HEK293 (cell line): ENCODE measurements around the gene GLI1.
A peak's percentile ranks its signal among the peaks of the same experiment; 100 is the strongest.

ENCODE experiments used
- GLIS1 ChIP-seq: fragments of 450-650 bp; formaldehyde crosslinking; IDR thresholded peaks from 2 replicates; pipeline ENCODE4 v1.5.1; 2016; ENCODE audit warnings: missing biosample characterization, missing genetic modification characterization
- HOXC10 ChIP-seq: sonication (generic); formaldehyde crosslinking; IDR thresholded peaks from 2 replicates; pipeline ENCODE4 v1.8.1; 2023; ENCODE audit warnings: mild to moderate bottlenecking, missing genetic modification reagents
- HOXD13 ChIP-seq: sonication (generic); formaldehyde crosslinking; IDR thresholded peaks from 2 replicates; pipeline ENCODE4 v1.8.0; 2022; ENCODE audit warnings: missing genetic modification reagents, borderline replicate concordance
- KLF1 ChIP-seq: fragments of 450-650 bp; formaldehyde crosslinking; IDR thresholded peaks from 2 replicates; pipeline ENCODE4 v1.5.1; 2016; ENCODE audit warnings: missing biosample characterization, missing genetic modification characterization
- KLF8 ChIP-seq: fragments of 450-650 bp; formaldehyde crosslinking; IDR thresholded peaks from 2 replicates; pipeline ENCODE4 v1.5.1; 2016; ENCODE audit warnings: missing biosample characterization, missing genetic modification characterization
- MYNN ChIP-seq: fragments of 450-650 bp; formaldehyde crosslinking; IDR thresholded peaks from 2 replicates; pipeline ENCODE4 v1.5.1; 2016; ENCODE audit warnings: missing biosample characterization, missing genetic modification characterization, borderline replicate concordance
- SP7 ChIP-seq: fragments of 450-650 bp; formaldehyde crosslinking; IDR thresholded peaks from 2 replicates; pipeline ENCODE4 v1.5.1; 2016; ENCODE audit warnings: missing biosample characterization, missing genetic modification characterization
- TRIM28 ChIP-seq: IDR thresholded peaks from 2 replicates; pipeline ENCODE4 v1.6.1; 2011; ENCODE audit warnings: low read length, control low read depth, borderline replicate concordance
- YY1 ChIP-seq: fragments of 450-650 bp; formaldehyde crosslinking; IDR thresholded peaks from 2 replicates; pipeline ENCODE4 v1.5.1; 2018; ENCODE audit warnings: missing biosample characterization, missing genetic modification characterization
- ZBTB21 ChIP-seq: fragments of 450-650 bp; formaldehyde crosslinking; IDR thresholded peaks from 2 replicates; pipeline ENCODE4 v1.5.1; 2017; ENCODE audit warnings: missing biosample characterization, missing genetic modification characterization
- ZNF10 ChIP-seq: fragments of 450-650 bp; formaldehyde crosslinking; IDR thresholded peaks from 2 replicates; pipeline ENCODE4 v1.5.1; 2017; ENCODE audit warnings: missing biosample characterization, missing genetic modification characterization
- ZNF211 ChIP-seq: fragments of 450-650 bp; formaldehyde crosslinking; IDR thresholded peaks from 2 replicates; pipeline ENCODE4 v1.5.1; 2016; ENCODE audit warnings: low read depth, missing biosample characterization, missing genetic modification characterization
- ZNF223 ChIP-seq: fragments of 450-650 bp; formaldehyde crosslinking; IDR thresholded peaks from 2 replicates; pipeline ENCODE4 v1.5.1; 2016; ENCODE audit warnings: missing biosample characterization, missing genetic modification characterization
- ZNF248 ChIP-seq: fragments of 450-650 bp; formaldehyde crosslinking; IDR thresholded peaks from 2 replicates; pipeline ENCODE4 v1.5.1; 2017; ENCODE audit warnings: missing biosample characterization, missing genetic modification characterization
- ZNF311 ChIP-seq: fragments of 450-650 bp; formaldehyde crosslinking; IDR thresholded peaks from 2 replicates; pipeline ENCODE4 v1.5.1; 2017; ENCODE audit warnings: missing biosample characterization, missing genetic modification characterization, borderline replicate concordance
- ZNF391 ChIP-seq: fragments of 450-650 bp; formaldehyde crosslinking; IDR thresholded peaks from 2 replicates; pipeline ENCODE4 v1.5.1; 2016; ENCODE audit warnings: low read depth, missing biosample characterization, missing genetic modification characterization, borderline replicate concordance
- ZNF423 ChIP-seq: fragments of 450-650 bp; formaldehyde crosslinking; IDR thresholded peaks from 2 replicates; pipeline ENCODE4 v1.5.1; 2016; ENCODE audit warnings: missing biosample characterization, missing genetic modification characterization
- ZNF521 ChIP-seq: fragments of 450-650 bp; formaldehyde crosslinking; IDR thresholded peaks from 2 replicates; pipeline ENCODE4 v1.5.1; 2017; ENCODE audit warnings: missing biosample characterization, mild to moderate bottlenecking, missing genetic modification characterization
- ZNF529 ChIP-seq: fragments of 450-650 bp; formaldehyde crosslinking; IDR thresholded peaks from 2 replicates; pipeline ENCODE4 v1.5.1; 2017; ENCODE audit warnings: missing genetic modification characterization, missing biosample characterization; ENCODE audit not compliant: insufficient replicate concordance
- ZNF571 ChIP-seq: fragments of 450-650 bp; formaldehyde crosslinking; IDR thresholded peaks from 2 replicates; pipeline ENCODE4 v1.5.0; 2017; ENCODE audit warnings: missing biosample characterization, missing genetic modification characterization
- ZNF610 ChIP-seq: fragments of 450-650 bp; formaldehyde crosslinking; IDR thresholded peaks from 2 replicates; pipeline ENCODE4 v1.5.1; 2016; ENCODE audit warnings: missing biosample characterization, missing genetic modification characterization, borderline replicate concordance
- ZNF621 ChIP-seq: fragments of 450-650 bp; formaldehyde crosslinking; IDR thresholded peaks from 2 replicates; pipeline ENCODE4 v1.5.1; 2017; ENCODE audit warnings: missing biosample characterization, missing genetic modification characterization
- ZNF707 ChIP-seq: fragments of 450-650 bp; formaldehyde crosslinking; IDR thresholded peaks from 2 replicates; pipeline ENCODE4 v1.5.1; 2016; ENCODE audit warnings: missing biosample characterization, missing genetic modification characterization
- ZSCAN30 ChIP-seq: fragments of 450-650 bp; IDR thresholded peaks from 2 replicates; pipeline ENCODE4 v1.5.1; 2018; ENCODE audit warnings: missing biosample characterization, mild to moderate bottlenecking, missing genetic modification characterization, moderate library complexity
- TF ChIP-seq, protein P1 (sequence below): fragments of 450-650 bp; formaldehyde crosslinking; IDR thresholded peaks from 2 replicates; pipeline ENCODE4 v1.5.1; 2017; ENCODE audit warnings: missing biosample characterization, missing genetic modification characterization
- TF ChIP-seq, protein P2 (sequence below): fragments of 450-650 bp; IDR thresholded peaks from 2 replicates; pipeline ENCODE4 v1.5.1; 2018; ENCODE audit warnings: missing biosample characterization, mild to moderate bottlenecking, missing genetic modification characterization
- TF ChIP-seq, protein P3 (sequence below): fragments of 450-650 bp; formaldehyde crosslinking; IDR thresholded peaks from 2 replicates; pipeline ENCODE4 v1.5.1; 2016; ENCODE audit warnings: missing biosample characterization, missing genetic modification characterization
- TF ChIP-seq, protein P4 (sequence below): fragments of 450-650 bp; formaldehyde crosslinking; IDR thresholded peaks from 2 replicates; pipeline ENCODE4 v1.5.1; 2016; ENCODE audit warnings: missing biosample characterization, missing genetic modification characterization
- TF ChIP-seq, protein P5 (sequence below): fragments of 450-650 bp; formaldehyde crosslinking; IDR thresholded peaks from 2 replicates; pipeline ENCODE4 v1.5.1; 2017; ENCODE audit warnings: missing biosample characterization, missing genetic modification characterization
- TF ChIP-seq, protein P6 (sequence below): fragments of 450-650 bp; formaldehyde crosslinking; conservative IDR thresholded peaks from 2 replicates; pipeline ENCODE4 v1.5.1; 2016; ENCODE audit warnings: low read depth, missing biosample characterization, missing genetic modification characterization
- TF ChIP-seq, protein P7 (sequence below): fragments of 450-650 bp; formaldehyde crosslinking; IDR thresholded peaks from 2 replicates; pipeline ENCODE4 v1.5.1; 2016; ENCODE audit warnings: missing biosample characterization, missing genetic modification characterization

Gene GLI1

DNA sequence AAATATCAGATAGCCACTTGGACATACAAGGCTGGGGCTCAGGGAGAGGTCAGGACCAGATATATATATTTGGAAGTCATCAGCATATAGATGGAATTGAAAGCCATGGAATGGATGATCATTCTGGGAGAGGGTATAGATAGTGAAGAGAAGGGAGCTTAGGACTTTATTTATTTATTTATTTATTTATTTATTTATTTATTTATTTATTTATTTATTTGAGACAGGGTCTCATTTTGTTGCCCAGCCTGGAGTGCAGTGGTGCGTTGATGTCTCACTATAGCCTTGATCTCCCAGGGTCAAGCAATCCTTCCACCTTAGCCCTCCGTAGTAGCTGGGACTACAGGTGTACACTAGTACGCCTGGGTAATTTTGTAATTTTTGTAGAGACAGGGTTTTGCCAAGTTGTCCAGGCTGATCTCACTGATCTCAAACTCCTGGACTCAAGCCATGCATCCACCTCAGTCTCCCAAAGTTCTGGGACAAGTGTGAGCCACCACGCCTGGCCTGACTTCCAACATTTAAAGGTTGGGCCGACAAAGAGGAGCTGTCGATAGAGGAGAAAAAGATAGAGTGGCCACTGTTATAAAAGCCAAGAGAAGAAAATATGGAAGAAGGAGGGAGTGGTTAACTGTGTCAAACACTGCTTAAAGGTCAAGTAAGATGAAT is 13.2 kb upstream of the GLI1 start (continued):
- TF ChIP-seq, protein P1, sequence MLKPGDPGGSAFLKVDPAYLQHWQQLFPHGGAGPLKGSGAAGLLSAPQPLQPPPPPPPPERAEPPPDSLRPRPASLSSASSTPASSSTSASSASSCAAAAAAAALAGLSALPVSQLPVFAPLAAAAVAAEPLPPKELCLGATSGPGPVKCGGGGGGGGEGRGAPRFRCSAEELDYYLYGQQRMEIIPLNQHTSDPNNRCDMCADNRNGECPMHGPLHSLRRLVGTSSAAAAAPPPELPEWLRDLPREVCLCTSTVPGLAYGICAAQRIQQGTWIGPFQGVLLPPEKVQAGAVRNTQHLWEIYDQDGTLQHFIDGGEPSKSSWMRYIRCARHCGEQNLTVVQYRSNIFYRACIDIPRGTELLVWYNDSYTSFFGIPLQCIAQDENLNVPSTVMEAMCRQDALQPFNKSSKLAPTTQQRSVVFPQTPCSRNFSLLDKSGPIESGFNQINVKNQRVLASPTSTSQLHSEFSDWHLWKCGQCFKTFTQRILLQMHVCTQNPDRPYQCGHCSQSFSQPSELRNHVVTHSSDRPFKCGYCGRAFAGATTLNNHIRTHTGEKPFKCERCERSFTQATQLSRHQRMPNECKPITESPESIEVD (tag by site-specific recombination): no peak
- TF ChIP-seq ZNF529 (tag by site-specific recombination): no peak
- no peak for TF ChIP-seq ZNF610 (tag by site-specific recombination)
- TF ChIP-seq HOXD13 (CRISPR knock-in tag): no peak
- TF ChIP-seq ZBTB21 (tag by site-specific recombination): peak; percentile 69
- peak; percentile 18; the same call in 1 of the 2 replicates for TF ChIP-seq MYNN (tag by site-specific recombination)
- TF ChIP-seq HOXC10 (CRISPR knock-in tag): no peak
- no peak for TF ChIP-seq SP7 (tag by site-specific recombination)
- TF ChIP-seq, protein P2, sequence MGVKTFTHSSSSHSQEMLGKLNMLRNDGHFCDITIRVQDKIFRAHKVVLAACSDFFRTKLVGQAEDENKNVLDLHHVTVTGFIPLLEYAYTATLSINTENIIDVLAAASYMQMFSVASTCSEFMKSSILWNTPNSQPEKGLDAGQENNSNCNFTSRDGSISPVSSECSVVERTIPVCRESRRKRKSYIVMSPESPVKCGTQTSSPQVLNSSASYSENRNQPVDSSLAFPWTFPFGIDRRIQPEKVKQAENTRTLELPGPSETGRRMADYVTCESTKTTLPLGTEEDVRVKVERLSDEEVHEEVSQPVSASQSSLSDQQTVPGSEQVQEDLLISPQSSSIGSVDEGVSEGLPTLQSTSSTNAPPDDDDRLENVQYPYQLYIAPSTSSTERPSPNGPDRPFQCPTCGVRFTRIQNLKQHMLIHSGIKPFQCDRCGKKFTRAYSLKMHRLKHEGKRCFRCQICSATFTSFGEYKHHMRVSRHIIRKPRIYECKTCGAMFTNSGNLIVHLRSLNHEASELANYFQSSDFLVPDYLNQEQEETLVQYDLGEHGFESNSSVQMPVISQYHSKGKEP (tag by site-specific recombination): no peak
- no peak for TF ChIP-seq ZSCAN30 (tag by site-specific recombination)
- TF ChIP-seq GLIS1 (tag by site-specific recombination): no peak
- TF ChIP-seq ZNF621 (tag by site-specific recombination): no peak
- no peak for TF ChIP-seq ZNF707
- TF ChIP-seq, protein P3, sequence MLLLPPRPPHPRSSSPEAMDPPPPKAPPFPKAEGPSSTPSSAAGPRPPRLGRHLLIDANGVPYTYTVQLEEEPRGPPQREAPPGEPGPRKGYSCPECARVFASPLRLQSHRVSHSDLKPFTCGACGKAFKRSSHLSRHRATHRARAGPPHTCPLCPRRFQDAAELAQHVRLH (tag by site-specific recombination): peak; percentile 67; the same call in 1 of the 2 replicates
- no peak for TF ChIP-seq ZNF571 (tag by site-specific recombination)
- no peak for TF ChIP-seq KLF1
- no peak for TF ChIP-seq ZNF223
- no peak for TF ChIP-seq TRIM28
- no peak for TF ChIP-seq ZNF211
- TF ChIP-seq KLF8 (tag by site-specific recombination): no peak
- TF ChIP-seq, protein P4, sequence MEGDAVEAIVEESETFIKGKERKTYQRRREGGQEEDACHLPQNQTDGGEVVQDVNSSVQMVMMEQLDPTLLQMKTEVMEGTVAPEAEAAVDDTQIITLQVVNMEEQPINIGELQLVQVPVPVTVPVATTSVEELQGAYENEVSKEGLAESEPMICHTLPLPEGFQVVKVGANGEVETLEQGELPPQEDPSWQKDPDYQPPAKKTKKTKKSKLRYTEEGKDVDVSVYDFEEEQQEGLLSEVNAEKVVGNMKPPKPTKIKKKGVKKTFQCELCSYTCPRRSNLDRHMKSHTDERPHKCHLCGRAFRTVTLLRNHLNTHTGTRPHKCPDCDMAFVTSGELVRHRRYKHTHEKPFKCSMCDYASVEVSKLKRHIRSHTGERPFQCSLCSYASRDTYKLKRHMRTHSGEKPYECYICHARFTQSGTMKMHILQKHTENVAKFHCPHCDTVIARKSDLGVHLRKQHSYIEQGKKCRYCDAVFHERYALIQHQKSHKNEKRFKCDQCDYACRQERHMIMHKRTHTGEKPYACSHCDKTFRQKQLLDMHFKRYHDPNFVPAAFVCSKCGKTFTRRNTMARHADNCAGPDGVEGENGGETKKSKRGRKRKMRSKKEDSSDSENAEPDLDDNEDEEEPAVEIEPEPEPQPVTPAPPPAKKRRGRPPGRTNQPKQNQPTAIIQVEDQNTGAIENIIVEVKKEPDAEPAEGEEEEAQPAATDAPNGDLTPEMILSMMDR (tag by site-specific recombination): no peak
- TF ChIP-seq ZNF521 (tag by site-specific recombination): no peak
- no peak for TF ChIP-seq ZNF391 (tag by site-specific recombination)
- TF ChIP-seq, protein P5, sequence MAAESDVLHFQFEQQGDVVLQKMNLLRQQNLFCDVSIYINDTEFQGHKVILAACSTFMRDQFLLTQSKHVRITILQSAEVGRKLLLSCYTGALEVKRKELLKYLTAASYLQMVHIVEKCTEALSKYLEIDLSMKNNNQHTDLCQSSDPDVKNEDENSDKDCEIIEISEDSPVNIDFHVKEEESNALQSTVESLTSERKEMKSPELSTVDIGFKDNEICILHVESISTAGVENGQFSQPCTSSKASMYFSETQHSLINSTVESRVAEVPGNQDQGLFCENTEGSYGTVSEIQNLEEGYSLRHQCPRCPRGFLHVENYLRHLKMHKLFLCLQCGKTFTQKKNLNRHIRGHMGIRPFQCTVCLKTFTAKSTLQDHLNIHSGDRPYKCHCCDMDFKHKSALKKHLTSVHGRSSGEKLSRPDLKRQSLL (tag by site-specific recombination): no peak
- TF ChIP-seq ZNF10: no peak
- no peak for TF ChIP-seq ZNF423 (tag by site-specific recombination)
- TF ChIP-seq, protein P6, sequence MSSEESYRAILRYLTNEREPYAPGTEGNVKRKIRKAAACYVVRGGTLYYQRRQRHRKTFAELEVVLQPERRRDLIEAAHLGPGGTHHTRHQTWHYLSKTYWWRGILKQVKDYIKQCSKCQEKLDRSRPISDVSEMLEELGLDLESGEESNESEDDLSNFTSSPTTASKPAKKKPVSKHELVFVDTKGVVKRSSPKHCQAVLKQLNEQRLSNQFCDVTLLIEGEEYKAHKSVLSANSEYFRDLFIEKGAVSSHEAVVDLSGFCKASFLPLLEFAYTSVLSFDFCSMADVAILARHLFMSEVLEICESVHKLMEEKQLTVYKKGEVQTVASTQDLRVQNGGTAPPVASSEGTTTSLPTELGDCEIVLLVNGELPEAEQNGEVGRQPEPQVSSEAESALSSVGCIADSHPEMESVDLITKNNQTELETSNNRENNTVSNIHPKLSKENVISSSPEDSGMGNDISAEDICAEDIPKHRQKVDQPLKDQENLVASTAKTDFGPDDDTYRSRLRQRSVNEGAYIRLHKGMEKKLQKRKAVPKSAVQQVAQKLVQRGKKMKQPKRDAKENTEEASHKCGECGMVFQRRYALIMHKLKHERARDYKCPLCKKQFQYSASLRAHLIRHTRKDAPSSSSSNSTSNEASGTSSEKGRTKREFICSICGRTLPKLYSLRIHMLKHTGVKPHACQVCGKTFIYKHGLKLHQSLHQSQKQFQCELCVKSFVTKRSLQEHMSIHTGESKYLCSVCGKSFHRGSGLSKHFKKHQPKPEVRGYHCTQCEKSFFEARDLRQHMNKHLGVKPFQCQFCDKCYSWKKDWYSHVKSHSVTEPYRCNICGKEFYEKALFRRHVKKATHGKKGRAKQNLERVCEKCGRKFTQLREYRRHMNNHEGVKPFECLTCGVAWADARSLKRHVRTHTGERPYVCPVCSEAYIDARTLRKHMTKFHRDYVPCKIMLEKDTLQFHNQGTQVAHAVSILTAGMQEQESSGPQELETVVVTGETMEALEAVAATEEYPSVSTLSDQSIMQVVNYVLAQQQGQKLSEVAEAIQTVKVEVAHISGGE (tag by site-specific recombination): peak; percentile 84
- TF ChIP-seq, protein P7, sequence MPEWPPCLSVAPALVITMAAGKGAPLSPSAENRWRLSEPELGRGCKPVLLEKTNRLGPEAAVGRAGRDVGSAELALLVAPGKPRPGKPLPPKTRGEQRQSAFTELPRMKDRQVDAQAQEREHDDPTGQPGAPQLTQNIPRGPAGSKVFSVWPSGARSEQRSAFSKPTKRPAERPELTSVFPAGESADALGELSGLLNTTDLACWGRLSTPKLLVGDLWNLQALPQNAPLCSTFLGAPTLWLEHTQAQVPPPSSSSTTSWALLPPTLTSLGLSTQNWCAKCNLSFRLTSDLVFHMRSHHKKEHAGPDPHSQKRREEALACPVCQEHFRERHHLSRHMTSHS (tag by site-specific recombination): no peak
- no peak for TF ChIP-seq ZNF311
- no peak for TF ChIP-seq YY1 (tag by site-specific recombination)
- TF ChIP-seq ZNF248: no peak
